ENCODE measurements around the gene ABHD8.

The ABHD8 gene

GRCh38 chr19:17332677-17333581 is 29.7 kb upstream of the ABHD8 start:
- no peaks in the 10 kb centered on the region for H3K36me3 ChIP-seq (ENCODE audit: insufficient read depth, low read depth, low read length)
- H3K27me3 ChIP-seq (ENCODE audit: insufficient read depth, low read length) = peaks cover 5% of the 10 kb centered on the region; the same call in 1 of the 2 replicates
- no peak overlapping the region for H3K27ac ChIP-seq (ENCODE audit: low read length)
- H3K4me3 ChIP-seq (ENCODE audit: low read length) = no peak overlapping the region
- no peak overlapping the region for H3K9ac ChIP-seq (ENCODE audit: low read depth, low read length)
- no peaks in the 10 kb centered on the region for H3K9me3 ChIP-seq (ENCODE audit: insufficient read depth, low read depth, low read length)
- 0 out of 2 replicates have a peak, but pooled peaks cover 2% of the 10 kb centered on the region for H3K4me1 ChIP-seq (ENCODE audit: insufficient read depth, low read length)

DNA sequence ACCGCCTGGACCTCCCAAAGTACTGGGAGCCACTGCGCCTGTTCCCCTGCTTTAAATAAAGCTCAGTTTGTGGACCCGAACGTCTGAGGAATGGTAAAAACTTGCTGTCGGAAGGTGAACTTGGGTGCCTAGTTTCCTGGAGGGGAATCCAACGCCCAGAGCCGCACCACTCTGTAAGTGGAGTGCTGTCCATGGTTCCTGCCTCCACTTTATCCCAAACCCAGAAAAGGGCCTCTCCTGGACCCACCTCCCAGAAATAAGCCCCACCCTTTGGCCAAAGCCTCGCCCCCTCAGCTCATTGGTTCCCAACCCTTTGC is 29.1 kb upstream of the ABHD8 start:
- Histone ChIP-seq H3K4me3 (ENCODE audit: low read length) (no peak overlapping the region), H3K27ac (ENCODE audit: low read length) (no peak overlapping the region), H3K4me1 (ENCODE audit: insufficient read depth, low read length) (0 out of 2 replicates have a peak, but pooled peaks cover 2% of the 10 kb centered on the region), H3K36me3 (ENCODE audit: insufficient read depth, low read depth, low read length) (no peaks in the 10 kb centered on the region), H3K9me3 (ENCODE audit: insufficient read depth, low read depth, low read length) (no peaks in the 10 kb centered on the region), H3K27me3 (ENCODE audit: insufficient read depth, low read length) (peaks cover 5% of the 10 kb centered on the region; the same call in 1 of the 2 replicates), H3K9ac (ENCODE audit: low read depth, low read length) (no peak overlapping the region)

GRCh38 chr19:17331045-17331558 is 27.9 kb upstream of the ABHD8 start:
- Histone ChIP-seq H3K4me1 (ENCODE audit: insufficient read depth, low read length) (0 out of 2 replicates have a peak, but pooled peaks cover 2% of the 10 kb centered on the region), H3K27me3 (ENCODE audit: insufficient read depth, low read length) (peaks cover 5% of the 10 kb centered on the region; the same call in 1 of the 2 replicates), H3K36me3 (ENCODE audit: insufficient read depth, low read depth, low read length) (peaks cover 8% of the 10 kb centered on the region; the same call in 1 of the 2 replicates), H3K4me3 (ENCODE audit: low read length) (no peak overlapping the region), H3K27ac (ENCODE audit: low read length) (no peak overlapping the region), H3K9me3 (ENCODE audit: insufficient read depth, low read depth, low read length) (no peaks in the 10 kb centered on the region), H3K9ac (ENCODE audit: low read depth, low read length) (no peak overlapping the region)

DNA sequence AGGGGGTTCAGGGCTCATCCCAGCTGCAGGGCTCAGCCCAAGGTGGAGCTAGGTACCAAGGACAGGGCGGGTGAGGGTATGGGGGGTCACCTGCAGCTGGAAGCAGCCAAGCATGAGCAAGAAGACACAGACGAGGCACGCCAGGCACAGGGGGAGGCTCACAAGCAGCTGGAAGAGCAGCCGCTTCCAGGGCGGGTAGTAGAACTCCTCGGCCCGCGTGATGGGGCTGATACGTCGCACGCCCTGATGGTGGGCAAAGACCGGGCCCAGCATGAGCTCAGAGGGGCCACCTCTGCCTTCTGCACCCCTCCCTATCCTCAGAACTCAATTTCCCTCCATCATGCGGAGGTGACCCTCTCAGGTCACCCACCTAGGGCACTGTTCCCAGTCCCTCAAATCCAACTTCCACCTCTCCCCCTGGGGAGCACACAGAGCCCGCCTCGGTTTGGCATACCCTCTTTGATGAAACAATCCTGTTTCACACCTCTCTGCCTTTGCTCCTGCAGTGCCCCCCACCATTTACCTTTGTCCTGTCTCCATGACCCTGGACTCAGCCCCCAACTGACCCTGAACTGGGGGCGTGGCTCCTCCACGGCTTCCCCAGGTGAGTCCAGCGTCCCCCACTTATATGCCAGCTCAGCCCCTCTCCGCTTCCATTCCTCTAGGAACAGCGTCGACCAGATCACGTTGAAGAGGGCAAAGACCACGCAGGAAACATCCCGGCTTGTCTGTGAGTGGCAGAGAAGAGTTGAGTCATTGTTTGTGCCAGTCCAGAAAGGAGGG is 27.2 kb upstream of the ABHD8 start:
- H3K4me1 ChIP-seq (ENCODE audit: insufficient read depth, low read length) = 0 out of 2 replicates have a peak, but pooled peaks cover 2% of the 10 kb centered on the region
- no peak overlapping the region for H3K4me3 ChIP-seq (ENCODE audit: low read length)
- H3K27ac ChIP-seq (ENCODE audit: low read length) = no peak overlapping the region
- no peak overlapping the region for H3K9ac ChIP-seq (ENCODE audit: low read depth, low read length)
- peaks cover 8% of the 10 kb centered on the region; the same call in 1 of the 2 replicates for H3K36me3 ChIP-seq (ENCODE audit: insufficient read depth, low read depth, low read length)
- H3K27me3 ChIP-seq (ENCODE audit: insufficient read depth, low read length) = peaks cover 5% of the 10 kb centered on the region; the same call in 1 of the 2 replicates
- H3K9me3 ChIP-seq (ENCODE audit: insufficient read depth, low read depth, low read length) = no peaks in the 10 kb centered on the region

- no peak overlapping the region for H3K4me3 ChIP-seq (ENCODE audit: low read length)
- H3K9me3 ChIP-seq (ENCODE audit: insufficient read depth, low read depth, low read length) = no peaks in the 10 kb centered on the region
- H3K4me1 ChIP-seq (ENCODE audit: insufficient read depth, low read length) = 0 out of 2 replicates have a peak, but pooled peaks cover 2% of the 10 kb centered on the region
- peaks cover 5% of the 10 kb centered on the region; the same call in 1 of the 2 replicates for H3K27me3 ChIP-seq (ENCODE audit: insufficient read depth, low read length)
- H3K36me3 ChIP-seq (ENCODE audit: insufficient read depth, low read depth, low read length) = peaks cover 15% of the 10 kb centered on the region; the same call in 1 of the 2 replicates
- no peak overlapping the region for H3K9ac ChIP-seq (ENCODE audit: low read depth, low read length)
- no peak overlapping the region for H3K27ac ChIP-seq (ENCODE audit: low read length)
Observed at GRCh38 chr19:17329366-17330261, 26.4 kb upstream of the ABHD8 start.

- peak overlapping the region; percentile 70 for H3K4me3 ChIP-seq (ENCODE audit: low read length)
- H3K4me1 ChIP-seq (ENCODE audit: insufficient read depth, low read length) = 0 out of 2 replicates have a peak, but pooled peaks cover under 1% of the 10 kb centered on the region
- peak overlapping the region; percentile 76; the same call in 1 of the 2 replicates for H3K9ac ChIP-seq (ENCODE audit: low read depth, low read length)
- H3K27me3 ChIP-seq (ENCODE audit: insufficient read depth, low read length) = peaks cover 5% of the 10 kb centered on the region; the same call in 1 of the 2 replicates
- peaks cover 15% of the 10 kb centered on the region; the same call in 1 of the 2 replicates for H3K36me3 ChIP-seq (ENCODE audit: insufficient read depth, low read depth, low read length)
- H3K27ac ChIP-seq (ENCODE audit: low read length) = no peak overlapping the region
- no peaks in the 10 kb centered on the region for H3K9me3 ChIP-seq (ENCODE audit: insufficient read depth, low read depth, low read length)
Observed at GRCh38 chr19:17328517-17329365, 25.5 kb upstream of the ABHD8 start.

GRCh38 chr19:17327654-17328516 is 24.7 kb upstream of the ABHD8 start:
- H3K27me3 ChIP-seq (ENCODE audit: insufficient read depth, low read length) = peaks cover 5% of the 10 kb centered on the region; the same call in 1 of the 2 replicates
- H3K4me3 ChIP-seq (ENCODE audit: low read length) = peak overlapping the region; percentile 70
- H3K27ac ChIP-seq (ENCODE audit: low read length) = peak overlapping the region; percentile 2
- peaks cover 15% of the 10 kb centered on the region; the same call in 1 of the 2 replicates for H3K36me3 ChIP-seq (ENCODE audit: insufficient read depth, low read depth, low read length)
- peak overlapping the region; percentile 76; the same call in 1 of the 2 replicates for H3K9ac ChIP-seq (ENCODE audit: low read depth, low read length)
- no peaks in the 10 kb centered on the region for H3K4me1 ChIP-seq (ENCODE audit: insufficient read depth, low read length)
- no peaks in the 10 kb centered on the region for H3K9me3 ChIP-seq (ENCODE audit: insufficient read depth, low read depth, low read length)

DNA sequence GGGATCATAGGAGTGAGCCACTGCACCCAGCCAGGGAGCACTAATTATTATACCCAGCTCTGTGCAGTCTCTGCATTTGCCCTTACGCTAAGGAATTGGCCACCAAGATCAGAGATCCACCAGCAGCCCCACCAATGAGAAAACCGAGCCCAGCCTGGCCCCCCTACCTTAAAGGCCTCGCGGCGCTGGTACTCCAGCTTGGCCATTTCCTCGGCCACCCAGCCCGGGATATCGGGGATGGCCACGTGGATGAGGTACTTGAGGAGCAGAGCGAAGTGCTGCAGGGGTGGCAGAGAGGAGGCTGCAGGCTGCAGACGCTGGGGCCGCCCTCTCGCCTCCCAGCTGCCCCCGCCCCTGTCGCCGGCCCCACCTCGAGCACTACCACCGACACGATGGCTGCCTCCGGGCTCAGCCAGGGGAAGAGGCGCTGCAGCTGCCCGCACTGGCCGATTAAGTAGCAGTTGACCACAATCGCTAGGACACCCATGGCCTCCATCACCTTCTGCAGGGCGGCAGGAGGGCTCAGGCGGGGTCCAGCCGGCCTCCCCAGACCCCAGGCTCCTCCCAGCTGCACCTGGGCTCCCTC is 23.9 kb upstream of the ABHD8 start:
- Histone ChIP-seq H3K9me3 (ENCODE audit: insufficient read depth, low read depth, low read length) (no peaks in the 10 kb centered on the region), H3K27me3 (ENCODE audit: insufficient read depth, low read length) (peaks cover 5% of the 10 kb centered on the region; the same call in 1 of the 2 replicates), H3K36me3 (ENCODE audit: insufficient read depth, low read depth, low read length) (peaks cover 15% of the 10 kb centered on the region; the same call in 1 of the 2 replicates), H3K27ac (ENCODE audit: low read length) (peak overlapping the region; percentile 2), H3K4me1 (ENCODE audit: insufficient read depth, low read length) (no peaks in the 10 kb centered on the region), H3K4me3 (ENCODE audit: low read length) (peak overlapping the region; percentile 70), H3K9ac (ENCODE audit: low read depth, low read length) (peak overlapping the region; percentile 76; the same call in 1 of the 2 replicates)

- Histone ChIP-seq H3K9ac (ENCODE audit: low read depth, low read length) (no peak overlapping the region), H3K27me3 (ENCODE audit: insufficient read depth, low read length) (peaks cover 5% of the 10 kb centered on the region; the same call in 1 of the 2 replicates), H3K4me1 (ENCODE audit: insufficient read depth, low read length) (no peaks in the 10 kb centered on the region), H3K36me3 (ENCODE audit: insufficient read depth, low read depth, low read length) (peaks cover 18% of the 10 kb centered on the region; the same call in 1 of the 2 replicates), H3K27ac (ENCODE audit: low read length) (no peak overlapping the region), H3K9me3 (ENCODE audit: insufficient read depth, low read depth, low read length) (no peaks in the 10 kb centered on the region), H3K4me3 (ENCODE audit: low read length) (no peak overlapping the region)
Observed at GRCh38 chr19:17326595-17326966, 23.4 kb upstream of the ABHD8 start.

Data from iPS-20b (cell line).